HuH-7 (cell line): ENCODE data around the gene SLC5A1.
A peak's percentile ranks its signal among the peaks of the same experiment; 100 is the strongest.
"Not testable (repeated sequence)": the region's sequence is repeated elsewhere in the genome, so short reads cannot be mapped to it uniquely, and the experiment has no call there.

Experiments used
- DNase-seq: peaks from one replicate; pipeline ENCODE4 v3.0.0; 2011; ENCODE audit warnings: low spot score

SLC5A1 gene

GRCh38 chr22:32088084-32088483, 45.0 kb downstream of the SLC5A1 start:
- no peak for DNase-seq

GRCh38 chr22:32097018-32097417, 54.0 kb downstream of the SLC5A1 start:
- DNase-seq, result no peak

DNA sequence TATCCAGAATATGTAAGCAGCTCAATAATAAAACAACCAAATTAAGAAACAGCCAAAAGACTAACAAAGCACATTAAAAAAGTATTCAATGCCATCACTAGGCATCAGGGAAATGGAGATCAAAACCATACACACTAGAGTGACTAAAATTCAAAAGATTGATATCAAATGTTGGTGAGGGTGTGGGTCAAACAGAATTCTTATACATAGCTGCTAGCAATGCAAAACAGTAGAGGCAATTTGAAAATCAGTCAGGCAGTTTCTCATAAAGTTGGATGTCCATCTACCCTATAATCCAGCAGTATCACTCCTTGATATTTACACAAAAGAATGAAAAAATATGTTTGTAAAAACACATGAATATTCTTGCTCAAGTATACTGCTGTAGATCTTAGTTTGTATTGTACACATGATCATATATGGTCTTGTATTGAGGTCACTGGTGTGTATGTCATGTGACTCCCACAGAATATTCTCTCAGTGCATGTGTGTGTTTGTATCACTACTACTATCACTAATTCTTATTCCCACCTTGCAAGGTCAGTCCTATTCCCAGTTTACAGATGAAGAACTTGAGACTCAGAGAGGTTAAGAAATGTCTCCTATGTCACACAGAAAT, 54.9 kb downstream of the SLC5A1 start:
- no peak for DNase-seq

DNA sequence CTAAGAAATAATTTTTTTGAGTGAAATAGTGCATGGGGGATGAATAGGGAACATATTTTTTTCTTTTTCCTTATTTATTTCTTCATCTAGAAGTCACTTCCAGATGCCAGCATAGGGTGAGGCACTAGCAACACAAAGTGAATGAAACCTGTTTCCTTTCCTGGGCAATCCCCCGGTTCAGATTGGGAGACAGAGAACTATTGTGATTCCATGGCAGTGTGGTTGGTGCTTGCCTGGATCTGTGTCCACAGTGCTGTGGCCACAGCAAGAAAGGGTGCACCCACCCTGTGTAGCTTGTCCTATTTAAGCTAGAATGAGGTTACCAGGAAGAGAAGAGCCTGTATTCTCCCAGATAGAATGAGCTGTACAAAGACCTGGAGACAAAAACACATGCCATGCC, 57.6 kb downstream of the SLC5A1 start:
- DNase-seq, result no peak

- no peak for DNase-seq
Measured at GRCh38 chr22:32103658-32104315, 60.7 kb downstream of the SLC5A1 start.

DNA sequence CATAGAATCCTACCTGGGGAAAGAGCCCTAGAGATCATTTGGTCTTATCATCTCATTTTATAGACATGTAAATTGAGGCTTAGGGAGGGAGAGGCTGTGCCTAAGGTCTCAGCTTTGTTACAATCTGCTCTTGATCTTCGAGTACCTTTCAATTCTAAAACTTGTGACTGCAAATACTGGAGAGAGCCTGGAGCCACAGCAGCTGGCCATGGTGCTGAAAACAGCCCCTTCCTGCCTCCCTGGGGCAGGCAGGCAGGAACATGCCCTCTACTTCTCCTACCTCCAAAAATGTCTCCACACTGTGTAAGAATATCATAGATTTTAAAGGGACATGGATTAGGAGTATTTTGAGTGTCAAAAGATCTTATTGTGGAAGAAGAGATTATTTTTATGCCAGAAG, 63.9 kb downstream of the SLC5A1 start:
- peak; percentile 24 for DNase-seq

DNA sequence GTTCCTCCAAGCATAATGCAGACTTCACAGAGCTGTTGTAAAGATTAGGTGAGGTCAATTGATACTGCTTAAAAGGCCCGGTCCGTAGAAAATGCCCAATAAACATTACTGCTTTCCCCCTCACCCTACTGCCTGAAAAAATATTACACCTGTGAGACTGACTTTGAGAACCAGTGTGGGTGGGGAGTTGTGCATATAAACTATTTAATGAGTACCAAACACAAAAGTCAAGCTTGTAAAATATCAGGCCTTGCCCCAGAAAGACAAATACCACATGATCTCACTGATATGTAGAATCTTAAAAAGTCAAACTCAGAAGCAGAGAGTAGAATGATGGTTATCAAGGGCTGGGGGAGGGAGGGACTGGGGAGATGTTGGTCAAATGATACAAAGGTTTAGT, 69.3 kb downstream of the SLC5A1 start:
- no peak for DNase-seq

GRCh38 chr22:32119568-32120235, 76.6 kb downstream of the SLC5A1 start:
- no peak for DNase-seq

DNA sequence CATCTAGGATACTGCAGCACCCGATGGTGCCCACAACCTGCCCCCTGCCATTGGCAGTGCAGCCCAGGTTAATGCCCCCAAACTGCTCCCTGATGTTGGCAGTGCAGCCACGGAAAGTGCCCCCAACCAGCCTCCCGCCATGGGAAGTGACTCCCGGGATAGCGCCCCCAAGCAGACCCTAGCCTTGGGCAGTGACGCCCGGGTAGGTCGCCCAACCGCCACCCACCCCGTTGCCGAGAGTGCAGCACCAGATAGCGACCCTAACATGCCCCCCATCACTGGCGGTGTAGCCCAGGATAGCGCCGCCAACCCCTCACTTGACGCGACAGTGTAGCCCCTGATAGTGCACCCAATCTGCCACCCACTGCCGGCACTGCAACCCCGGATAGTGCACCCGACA, 77.5 kb downstream of the SLC5A1 start:
- DNase-seq, result no peak

DNA sequence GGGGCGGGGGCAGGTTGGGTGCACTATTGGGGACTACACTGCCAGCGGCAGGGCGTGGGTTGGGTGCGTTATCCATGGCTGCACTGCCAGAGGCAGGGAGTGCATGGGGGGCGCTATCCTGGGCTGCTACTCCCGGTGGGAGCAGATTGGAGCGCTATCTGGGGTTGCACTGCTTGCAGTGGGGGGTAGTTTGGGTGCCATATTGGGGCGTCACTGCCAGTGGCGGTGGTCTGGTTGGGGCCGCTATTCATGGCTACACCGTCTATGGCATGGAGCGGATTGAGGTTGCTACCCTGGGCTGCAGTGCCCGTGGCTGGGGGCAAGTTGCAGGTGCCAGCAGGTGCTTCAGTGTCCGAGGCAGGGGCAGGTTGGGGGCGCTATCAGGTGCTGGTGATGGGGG, 79.8 kb downstream of the SLC5A1 start:
- no peak for DNase-seq

DNA sequence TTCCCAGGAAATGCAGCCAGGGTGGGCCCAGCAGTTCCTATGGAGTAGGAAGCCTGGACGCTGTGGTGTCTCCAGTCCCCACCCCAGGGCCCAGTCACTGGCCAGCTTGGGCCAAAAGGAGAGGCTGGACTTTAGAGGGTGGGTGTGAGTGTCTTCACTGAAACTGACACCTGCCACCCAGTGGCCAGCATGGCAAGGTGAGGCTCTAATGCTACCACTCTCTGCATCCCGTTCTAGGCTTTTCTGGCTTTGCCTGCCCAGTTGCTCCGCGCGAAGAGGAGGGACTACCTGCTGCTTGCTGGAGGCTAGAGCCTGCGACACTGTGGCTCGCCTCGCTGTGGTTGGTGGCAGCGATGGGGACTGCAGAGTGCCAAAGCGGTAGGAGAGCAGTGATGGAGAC, 80.6 kb downstream of the SLC5A1 start:
- DNase-seq, result no peak

DNA sequence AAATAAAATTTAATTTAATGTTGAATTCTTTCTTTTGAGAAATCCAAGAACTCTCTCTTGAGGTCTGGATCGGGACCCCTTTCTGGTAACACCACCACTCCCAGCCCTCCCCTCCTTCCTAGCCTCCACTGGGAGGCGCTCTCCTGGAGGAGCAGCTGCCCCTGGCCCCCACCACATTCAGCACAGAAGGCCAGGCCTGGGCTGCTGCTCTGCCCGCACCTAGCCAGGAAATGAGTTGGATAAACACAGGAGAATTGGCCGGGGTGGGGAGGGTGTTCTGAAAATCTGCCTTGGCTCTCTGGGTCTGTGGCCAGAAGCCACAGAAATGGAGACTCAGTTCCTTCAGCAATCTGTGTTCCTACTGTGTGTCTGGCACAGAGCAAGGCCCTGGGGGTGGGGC, 84.8 kb downstream of the SLC5A1 start:
- DNase-seq, result no peak

- DNase-seq, result no peak
Measured at GRCh38 chr22:32130464-32130863, 87.4 kb downstream of the SLC5A1 start.

DNA sequence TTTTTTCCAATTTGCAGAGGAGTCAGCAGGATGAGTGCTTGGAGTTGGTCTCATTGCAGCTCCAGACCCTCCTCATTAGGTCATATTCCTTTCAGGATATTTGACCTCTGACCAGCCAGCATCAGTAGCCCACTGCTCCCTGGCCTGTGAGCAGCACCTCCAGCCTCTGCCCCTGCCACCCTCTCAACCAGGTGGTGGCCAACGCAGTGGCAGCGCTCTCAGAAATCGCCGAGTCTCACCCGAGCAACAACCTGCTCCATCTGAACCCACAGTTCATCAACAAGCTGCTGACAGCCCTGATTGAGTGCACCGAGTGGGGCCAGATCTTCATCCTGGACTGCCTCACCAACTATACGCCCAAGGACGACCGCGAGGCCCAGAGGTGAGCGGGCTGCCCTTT, 89.1 kb downstream of the SLC5A1 start:
- DNase-seq, result no peak

GRCh38 chr22:32132783-32133182, 89.7 kb downstream of the SLC5A1 start:
- no peak for DNase-seq

DNA sequence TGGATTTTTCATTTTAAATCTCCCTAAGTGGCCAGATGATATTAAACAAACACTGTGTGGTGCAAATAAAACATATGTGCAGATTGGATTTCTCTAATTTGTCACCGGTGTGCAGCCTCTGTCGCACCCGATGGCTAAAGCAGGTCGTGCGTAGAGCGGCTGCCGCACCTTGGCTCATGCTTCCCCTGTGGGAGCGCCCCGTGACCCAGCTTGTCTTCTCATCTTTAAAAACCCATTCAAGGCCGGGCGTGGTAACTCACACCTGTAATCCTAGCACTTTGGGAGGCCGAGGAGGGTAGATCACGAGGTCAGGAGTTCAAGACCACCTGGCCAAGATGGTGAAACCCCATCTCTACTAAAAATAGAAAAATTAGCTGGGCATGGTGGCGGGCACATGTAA, 91.7 kb downstream of the SLC5A1 start:
- DNase-seq, result not testable (repeated sequence)

DNA sequence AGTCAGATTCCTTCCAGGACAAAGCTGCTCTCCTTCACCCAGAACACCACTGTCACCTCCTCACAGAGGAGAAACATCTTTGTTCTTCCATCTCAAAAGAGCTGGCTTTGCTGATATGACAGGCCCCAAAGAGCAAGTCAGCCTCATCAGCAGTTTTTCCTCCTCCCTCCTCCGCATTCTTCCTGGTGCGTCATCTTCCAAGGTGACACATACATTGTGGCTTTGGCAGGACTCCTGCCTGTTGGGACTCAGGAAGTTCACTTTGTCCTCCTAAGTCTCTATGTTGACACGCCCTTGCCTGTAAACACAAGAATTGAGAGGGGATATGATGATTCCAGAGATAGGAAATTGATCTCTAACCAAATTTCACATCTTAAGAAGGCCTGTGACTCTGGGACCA, 92.9 kb downstream of the SLC5A1 start:
- not testable (repeated sequence) for DNase-seq

DNA sequence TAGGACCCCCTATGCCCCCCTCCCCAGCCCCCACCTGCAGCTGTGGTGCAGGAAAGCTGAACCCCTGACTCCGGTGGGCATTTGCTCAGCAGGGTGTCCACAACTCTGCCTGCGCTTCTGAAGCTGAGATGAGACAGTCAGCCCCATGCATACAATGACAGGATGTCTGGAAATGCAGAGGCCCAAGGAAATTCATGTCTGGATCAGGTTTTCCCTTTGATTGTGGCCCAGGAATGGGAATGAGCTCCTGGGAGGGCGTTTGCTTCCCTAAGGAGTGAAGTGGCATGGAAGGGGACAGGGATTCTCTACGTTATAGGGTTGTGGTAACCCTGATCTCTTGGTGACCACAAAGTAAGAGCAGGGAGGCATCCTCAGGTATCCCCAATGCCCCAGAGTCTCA, 93.8 kb downstream of the SLC5A1 start:
- not testable (repeated sequence) for DNase-seq

DNA sequence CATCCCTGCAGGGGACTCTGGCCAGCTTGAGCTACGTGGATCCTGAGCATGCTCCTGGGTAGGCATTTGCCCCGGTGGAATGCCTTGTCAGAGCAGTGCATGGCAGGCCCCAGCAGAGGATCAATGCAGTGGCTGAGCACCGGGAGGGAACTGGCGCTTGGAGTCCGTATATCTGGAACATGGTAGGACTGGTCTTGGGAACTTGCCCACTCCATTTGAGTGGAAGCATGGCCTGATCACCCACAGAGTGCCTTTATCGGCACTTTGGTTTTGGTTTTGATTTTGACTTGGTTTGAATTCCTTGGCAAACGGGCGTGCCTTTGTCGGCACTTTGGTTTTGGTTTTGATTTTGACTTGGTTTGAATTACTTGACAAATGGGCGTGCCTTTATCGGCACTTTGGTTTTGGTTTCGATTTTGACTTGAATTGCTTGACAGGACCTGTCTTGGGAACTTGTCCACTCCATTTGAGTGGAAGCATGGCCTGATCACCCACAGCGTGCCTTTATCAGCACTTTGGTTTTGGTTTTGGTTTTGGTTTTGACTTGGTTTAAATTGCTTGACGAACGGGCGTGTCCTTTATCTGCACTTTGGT, 94.8 kb downstream of the SLC5A1 start:
- DNase-seq, result not testable (repeated sequence)

DNA sequence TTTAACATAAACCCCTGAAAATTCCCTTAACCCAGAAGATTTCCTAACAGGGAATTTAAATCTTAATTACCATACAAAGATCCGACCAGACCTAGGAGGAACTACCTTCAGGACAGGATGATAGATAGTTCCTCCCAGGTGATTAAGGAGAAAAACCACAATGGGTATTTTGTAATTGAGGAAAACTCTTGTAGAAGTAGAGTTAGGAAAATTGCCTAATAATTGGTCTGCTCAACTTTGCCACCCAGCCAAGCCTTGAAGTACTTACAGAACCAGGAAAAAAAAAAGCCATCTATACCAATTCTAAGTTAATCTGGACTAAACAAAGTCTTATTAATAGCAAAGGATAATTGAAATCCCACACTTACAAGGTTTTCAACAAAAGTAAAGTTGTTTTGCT, 95.5 kb downstream of the SLC5A1 start:
- DNase-seq, result not testable (repeated sequence)

DNA sequence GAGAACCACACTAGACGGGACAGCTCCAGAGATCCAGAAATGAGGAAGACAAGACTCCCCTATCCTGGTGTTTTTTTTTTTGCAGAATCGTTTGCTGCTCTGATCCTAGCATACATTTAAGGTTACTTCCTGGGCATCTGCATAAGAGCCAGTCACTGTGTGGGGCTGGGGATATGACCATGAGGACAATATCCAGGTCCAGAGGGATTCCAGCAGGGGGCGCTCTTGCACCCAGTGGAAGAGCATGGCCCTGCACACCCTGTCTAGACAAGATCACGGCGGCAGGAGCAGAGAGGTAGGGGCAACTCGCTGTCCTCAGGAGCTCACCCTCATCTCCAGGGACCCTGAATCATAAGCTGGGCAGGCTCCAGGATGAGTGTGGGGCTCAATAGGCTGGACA, 97.6 kb downstream of the SLC5A1 start:
- not testable (repeated sequence) for DNase-seq

- DNase-seq, result no peak
Measured at GRCh38 chr22:32142600-32142999, 99.5 kb downstream of the SLC5A1 start.
